Activated CD4-positive, alpha-beta T cell treated with anti-CD3 and anti-CD28 coated beads, Interleukin-2, amount 50 U/mL, for 1 hour (primary cell): Measurements from ENCODE around the gene TJAP1.
"Not testable (repeated sequence)": the region's sequence is repeated elsewhere in the genome, so short reads cannot be mapped to it uniquely, and the experiment has no call there.

Experiments used
- DNase-seq: peaks from one replicate; pipeline ENCODE4 v3.0.0-alpha.2; 2020

TJAP1 gene

GRCh38 chr6:43454290-43454695, 23.1 kb upstream of the TJAP1 start:
- DNase-seq, result peak; percentile 64

- peak; percentile 20 for DNase-seq
Measured at GRCh38 chr6:43454696-43455530, 22.5 kb upstream of the TJAP1 start.

DNA sequence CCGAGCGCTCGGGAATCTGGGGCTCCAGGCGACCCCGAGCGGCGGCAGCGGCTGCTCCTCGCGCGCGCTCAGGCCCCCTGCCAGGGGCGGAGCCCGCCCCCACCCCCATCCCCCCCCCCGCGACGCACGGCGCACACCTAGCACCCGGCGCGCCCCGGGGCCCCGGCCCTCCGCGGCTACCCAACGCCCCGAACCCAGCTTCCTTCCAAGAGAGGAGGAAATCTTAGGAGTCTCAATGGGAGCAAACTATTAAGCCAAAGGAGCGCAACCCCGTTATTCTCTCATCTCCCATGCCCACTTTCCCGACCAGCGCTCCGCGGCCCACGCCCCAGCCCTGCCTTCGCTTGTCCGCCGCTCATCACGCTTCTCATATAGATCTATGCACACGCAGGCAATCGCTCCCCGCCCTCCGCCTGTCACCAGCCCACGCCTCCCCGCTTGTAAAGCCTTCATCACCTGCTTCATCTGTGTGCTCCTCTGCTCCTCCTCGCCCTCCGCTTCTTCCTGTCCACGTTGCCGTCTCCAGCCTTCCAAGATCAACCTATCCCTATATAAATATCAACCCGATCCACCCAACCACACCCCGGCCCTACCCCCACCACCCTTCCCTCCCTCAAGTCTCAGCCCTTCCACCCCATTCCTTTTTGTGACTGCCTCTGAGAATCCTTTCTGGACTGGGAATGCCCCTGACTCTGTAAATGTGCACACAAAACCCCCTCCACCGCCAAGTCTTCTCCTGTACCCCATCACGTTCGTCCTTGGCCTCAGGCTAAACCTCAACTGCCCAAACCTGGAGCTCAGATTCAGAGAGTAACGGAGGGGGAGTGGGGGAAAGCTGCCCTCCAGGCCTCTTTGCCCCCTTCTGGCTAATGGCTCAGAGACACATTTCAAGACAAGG, 21.6 kb upstream of the TJAP1 start, which contains the start of gene DLK2:
Gene DLK2, minus strand, starts transcription at position 18 of the 898 bp plus-strand sequence. CDS start 723 bp downstream, outside the sequence.
- peak; percentile 52 for DNase-seq

GRCh38 chr6:43457643-43458042, 19.7 kb upstream of the TJAP1 start:
- DNase-seq, result no peak

DNA sequence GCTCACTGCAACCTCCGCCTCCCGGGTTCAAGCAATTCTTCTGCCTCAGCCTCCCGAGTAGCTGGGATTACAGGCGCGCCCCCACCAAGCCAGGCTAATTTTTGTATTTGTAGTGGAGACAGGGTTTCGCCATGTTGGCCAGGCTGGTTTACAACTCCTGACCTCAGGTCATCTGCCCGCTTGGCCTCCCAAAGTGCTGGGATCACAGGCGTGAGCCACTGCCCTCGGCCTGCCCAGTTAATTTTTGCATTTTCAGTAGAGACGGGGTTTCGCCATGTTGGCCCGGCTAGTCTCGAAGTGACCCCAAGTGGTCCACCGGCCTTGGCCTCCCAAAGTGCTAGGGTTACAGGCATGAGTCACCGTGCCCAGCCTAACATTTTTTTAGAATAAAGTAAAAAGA, 19.2 kb upstream of the TJAP1 start:
- DNase-seq, result not testable (repeated sequence)

DNA sequence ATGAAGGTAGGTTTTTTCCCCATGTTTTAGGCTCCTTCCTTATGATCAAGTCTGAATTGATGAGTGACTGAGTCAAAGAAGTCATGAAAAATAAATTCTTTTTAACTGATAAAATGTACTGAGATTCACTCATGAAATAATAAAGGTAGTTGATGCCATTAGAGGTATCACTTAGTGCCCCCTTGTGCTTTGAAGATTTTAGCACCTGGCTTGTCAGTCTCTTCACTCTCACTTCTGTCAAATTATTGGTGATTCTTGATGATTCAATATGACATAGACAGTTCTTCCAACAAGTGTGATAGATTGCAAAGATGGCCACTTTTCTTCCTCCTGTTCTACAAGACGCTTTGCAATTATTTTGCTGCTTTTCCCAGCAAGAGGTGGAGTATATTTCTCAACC, 17.8 kb upstream of the TJAP1 start:
- no peak for DNase-seq

DNA sequence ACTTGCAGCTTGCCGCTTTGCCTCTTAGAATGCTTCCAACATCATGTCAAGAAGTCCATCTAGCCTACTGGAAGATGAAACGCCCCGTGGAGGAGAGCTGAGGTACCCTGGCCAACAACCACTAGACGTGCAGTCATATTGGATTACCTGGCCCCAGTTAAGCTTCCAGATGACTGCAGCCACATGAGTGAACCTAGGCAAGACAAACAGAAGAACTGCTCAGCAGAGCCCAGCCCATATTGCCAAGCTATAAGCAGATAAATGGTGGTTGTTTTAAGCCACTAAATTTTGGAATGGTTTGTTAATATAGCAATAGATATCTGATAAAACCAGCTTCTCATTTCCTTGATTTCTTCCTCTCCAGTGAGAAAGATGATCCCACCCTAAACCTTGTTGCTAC, 17.3 kb upstream of the TJAP1 start:
- no peak for DNase-seq

- no peak for DNase-seq
Measured at GRCh38 chr6:43461936-43462335, 15.4 kb upstream of the TJAP1 start.

- no peak for DNase-seq
Measured at GRCh38 chr6:43464337-43464736, 13.0 kb upstream of the TJAP1 start.

GRCh38 chr6:43465948-43466347, 11.4 kb upstream of the TJAP1 start:
- no peak for DNase-seq

DNA sequence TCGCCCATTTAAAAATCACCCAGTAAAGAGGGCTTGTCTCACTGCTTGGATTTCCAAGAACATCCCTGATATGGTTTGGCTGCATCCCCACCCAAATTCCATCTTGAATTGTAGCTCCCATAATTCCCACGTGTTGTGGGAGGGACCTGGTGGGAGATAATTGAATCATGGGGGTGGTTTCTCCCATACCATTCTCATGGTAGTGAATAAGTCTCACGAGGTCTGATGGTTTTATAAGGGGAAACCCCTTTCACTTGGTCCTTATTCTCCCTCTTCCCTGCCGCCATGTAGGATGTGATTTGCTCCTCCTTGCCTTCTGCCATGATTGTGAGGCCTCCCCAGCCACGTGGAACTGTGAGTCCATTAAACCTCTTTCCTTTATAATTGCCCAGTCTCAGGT, 10.1 kb upstream of the TJAP1 start:
- not testable (repeated sequence) for DNase-seq

DNA sequence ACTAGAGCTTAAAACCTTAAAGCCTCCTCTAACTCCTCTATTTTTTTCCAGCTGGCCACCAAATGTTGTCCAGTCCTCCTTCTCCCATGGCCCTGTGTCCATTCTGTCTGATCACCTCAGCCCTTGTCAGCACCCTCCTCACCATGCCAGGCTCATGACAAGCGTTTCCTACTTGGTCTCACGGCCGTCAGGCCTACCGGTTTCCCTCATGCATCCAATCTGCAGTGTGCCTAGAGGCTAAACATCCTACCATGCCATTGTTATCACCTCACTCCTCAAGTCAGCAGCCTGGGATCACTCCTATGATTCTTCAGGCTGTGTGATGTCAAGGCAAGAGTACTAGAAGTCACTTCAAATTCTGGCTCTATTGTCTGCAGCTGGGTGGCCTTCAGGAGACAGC, 9.6 kb upstream of the TJAP1 start:
- no peak for DNase-seq

DNA sequence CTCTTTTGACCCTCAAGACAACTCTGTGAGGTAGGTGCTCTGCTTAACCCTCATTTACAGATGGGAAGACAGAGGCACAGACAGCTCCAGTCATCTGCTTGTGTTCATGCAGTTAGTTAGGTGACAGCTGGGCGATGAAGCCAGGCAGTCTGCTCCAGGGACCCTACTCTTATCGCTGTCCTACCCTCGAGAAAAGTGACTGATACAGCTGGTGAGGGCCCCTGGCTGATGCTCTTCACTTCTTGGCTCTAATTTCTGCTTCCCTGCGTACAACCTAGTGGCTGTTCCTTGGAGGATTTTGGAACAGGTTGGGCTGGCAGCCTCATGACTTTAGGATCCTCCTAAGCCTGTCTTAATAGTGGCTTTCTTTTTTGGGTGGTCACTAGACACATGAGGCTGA, 9.1 kb upstream of the TJAP1 start:
- no peak for DNase-seq

DNA sequence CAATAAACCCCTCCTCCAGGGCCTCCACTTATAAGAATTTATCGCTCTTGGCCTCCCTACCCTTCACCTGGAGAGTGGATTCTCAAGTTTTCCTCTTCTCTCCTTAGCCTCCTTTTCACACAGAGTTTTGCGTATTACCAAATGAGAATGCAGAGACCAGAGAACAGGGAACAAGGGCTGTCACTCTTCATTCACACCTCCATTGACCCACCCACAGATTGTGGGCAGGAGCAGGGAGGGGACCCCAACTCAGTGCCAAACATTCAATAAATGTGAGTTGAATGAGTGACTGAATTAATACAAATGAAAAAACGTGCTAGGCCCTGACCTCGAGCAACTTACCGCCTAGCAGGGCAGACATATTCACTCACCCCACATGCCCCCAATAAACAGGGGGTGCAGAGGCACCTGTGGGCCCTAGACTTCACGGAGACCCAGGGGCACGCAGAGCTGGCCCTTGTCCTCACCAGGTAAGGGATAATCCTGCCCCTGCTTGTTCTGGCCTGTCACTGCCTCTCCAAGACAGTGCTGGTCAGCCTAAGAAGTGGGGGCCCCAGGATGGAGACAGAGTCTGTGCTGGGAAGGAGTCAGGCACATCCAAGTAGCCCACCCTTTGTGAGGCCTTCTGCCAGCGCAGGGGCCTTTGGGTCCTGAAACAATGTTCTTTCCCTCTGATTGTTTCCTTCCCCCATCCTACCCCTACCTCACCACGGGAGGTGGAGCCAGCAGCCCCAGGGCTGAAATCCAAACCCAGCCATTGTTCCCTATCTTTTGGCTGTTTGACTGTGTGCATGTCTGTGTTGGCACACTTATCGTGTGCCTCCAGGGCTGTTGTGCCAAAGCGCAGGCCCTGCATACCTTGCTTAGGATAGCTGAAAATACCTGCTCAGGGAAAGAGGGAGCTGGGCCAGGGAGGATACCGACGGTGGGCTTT, 8.4 kb upstream of the TJAP1 start:
- DNase-seq, result no peak

DNA sequence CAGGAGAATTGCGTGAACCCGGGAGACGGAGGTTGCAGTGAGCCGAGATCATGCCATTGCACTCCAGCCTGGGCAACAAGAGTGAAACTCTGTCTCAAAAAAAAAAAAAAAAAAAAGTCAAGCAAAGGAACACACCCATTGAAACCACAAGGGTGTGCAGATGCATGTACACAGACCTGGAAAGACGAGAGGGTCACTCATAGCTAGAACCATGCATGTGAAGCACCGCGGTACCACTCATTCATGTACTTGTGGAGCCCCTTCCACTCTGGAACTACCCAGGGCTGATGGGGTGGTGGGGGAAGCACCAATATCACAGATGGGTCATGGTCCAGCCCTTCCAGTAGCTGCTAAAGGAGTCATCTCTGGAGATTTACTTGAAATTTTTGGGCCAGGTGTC, 7.4 kb upstream of the TJAP1 start:
- DNase-seq, result no peak

DNA sequence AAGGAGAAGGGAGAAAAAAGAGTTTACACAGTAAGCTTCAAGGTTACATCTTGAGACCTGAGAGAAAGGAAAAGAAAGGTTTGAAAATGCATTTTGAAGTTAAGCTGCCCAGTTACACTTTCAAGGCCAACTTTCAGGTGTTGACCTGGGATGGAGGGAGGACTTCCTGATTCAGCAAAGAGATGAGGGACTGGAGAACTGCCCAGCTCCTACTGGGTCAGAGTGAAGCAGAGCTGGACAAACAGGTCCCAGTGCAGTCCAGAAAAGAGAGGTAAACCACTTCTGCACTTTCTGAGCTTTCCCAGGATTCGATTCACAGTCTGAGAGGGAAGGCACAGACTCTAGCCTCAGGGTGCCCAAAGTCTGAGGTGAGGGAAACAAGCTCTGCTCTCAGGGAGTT, 6.0 kb upstream of the TJAP1 start:
- DNase-seq, result no peak

DNA sequence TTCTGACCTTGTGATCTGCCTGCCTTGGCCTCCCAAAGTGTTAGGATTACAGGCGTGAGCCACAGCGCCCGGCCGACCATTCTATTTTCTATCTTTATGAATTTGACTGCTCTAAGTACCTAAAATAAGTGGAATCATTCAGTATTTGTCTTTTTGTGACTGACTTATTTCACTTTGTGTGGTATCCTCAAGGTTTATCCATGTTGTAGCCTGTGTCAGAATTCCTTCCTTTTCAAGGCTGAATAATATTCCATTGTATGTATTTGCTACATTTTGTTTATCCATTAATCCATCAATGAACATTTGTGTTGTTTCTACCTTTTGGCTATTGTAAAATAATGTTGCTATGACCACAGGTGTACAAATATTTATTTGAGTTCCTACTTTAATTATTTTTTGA, 4.9 kb upstream of the TJAP1 start:
- no peak for DNase-seq

- no peak for DNase-seq
Measured at GRCh38 chr6:43475516-43475915, 1.9 kb upstream of the TJAP1 start.

GRCh38 chr6:43476746-43477145, 624 bp upstream of the TJAP1 start:
- no peak for DNase-seq

DNA sequence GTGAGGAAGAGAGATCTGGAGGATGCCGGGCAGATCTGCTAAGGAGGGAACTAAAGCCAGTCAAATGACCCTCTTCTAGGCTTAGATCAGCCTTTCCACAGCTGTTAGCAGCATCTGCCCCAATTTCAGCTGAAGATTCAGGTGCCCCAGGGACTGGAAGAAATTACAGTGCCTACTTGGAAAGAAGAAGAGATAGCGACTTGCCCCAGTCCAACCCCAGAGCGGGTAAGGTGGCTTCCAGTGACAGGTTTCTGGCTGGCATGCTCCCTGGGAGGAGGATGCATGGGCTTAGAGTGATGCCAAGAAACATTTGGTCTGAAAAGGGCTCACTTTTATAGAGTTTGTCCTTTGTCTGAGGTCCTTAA, 620 bp downstream of the TJAP1 start:
- no peak for DNase-seq

DNA sequence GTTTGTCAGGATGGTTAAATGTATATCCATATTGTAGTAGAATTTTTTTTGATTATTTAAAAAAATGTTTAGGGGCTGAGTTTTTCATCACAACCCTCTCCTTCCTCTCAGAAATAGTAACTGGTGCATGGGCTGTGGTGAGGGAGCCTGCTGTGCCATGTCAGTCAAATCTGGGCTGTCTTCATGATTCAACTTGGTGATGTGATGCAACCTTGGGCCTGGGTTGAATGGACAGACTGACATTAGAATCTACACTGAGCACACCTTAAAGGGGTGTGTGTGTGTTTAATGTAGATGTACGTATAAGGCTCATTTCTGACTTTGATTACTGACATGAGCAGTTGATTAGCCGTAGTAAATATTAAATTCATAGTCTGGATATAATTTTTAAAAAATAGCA, 3.7 kb downstream of the TJAP1 start:
- DNase-seq, result no peak

GRCh38 chr6:43481591-43482236, 4.3 kb downstream of the TJAP1 start:
- DNase-seq, result no peak
